ENCODE results near the gene TFB2M.
A peak's percentile ranks its signal among the peaks of the same experiment; 100 is the strongest.

Gene TFB2M

GRCh38 chr1:246512635-246513034 lies 53.4 kb downstream of the TFB2M start:
- DNase-seq: no peak

- DNase-seq: no peak
Measured at GRCh38 chr1:246512230-246512629, 53.8 kb downstream of the TFB2M start.

GRCh38 chr1:246511203-246511602 lies 54.9 kb downstream of the TFB2M start:
- no peak for DNase-seq

- no peak for DNase-seq
Measured at GRCh38 chr1:246510147-246511030, 55.7 kb downstream of the TFB2M start.

GRCh38 chr1:246508897-246509688 lies 57.0 kb downstream of the TFB2M start:
- no peak for DNase-seq

GRCh38 chr1:246506674-246507481 lies 59.2 kb downstream of the TFB2M start, which contains the start of gene SMYD3:
TSS of gene SMYD3 (minus strand) at chr1:246507279.
- DNase-seq: peak; percentile 57

GRCh38 chr1:246506367-246506673 lies 59.7 kb downstream of the TFB2M start:
- DNase-seq: no peak

GRCh38 chr1:246503341-246503740 lies 62.7 kb downstream of the TFB2M start:
- no peak for DNase-seq

GRCh38 chr1:246497331-246497915 lies 68.6 kb downstream of the TFB2M start:
- peak; percentile 31 for DNase-seq

- DNase-seq: peak; percentile 50
Measured at GRCh38 chr1:246492611-246493245, 73.3 kb downstream of the TFB2M start.

GRCh38 chr1:246491551-246492053 lies 74.5 kb downstream of the TFB2M start:
- no peak for DNase-seq
